ENCODE measurements around the gene KIAA0825. TPM values are rescaled to one million over a fixed set of nuclear protein-coding genes. Genes with fewer than 3 reads are reported as not detected.

Gene KIAA0825
- total RNA-seq, 1 experiment from 2014 or later: 1.8 TPM

DNA sequence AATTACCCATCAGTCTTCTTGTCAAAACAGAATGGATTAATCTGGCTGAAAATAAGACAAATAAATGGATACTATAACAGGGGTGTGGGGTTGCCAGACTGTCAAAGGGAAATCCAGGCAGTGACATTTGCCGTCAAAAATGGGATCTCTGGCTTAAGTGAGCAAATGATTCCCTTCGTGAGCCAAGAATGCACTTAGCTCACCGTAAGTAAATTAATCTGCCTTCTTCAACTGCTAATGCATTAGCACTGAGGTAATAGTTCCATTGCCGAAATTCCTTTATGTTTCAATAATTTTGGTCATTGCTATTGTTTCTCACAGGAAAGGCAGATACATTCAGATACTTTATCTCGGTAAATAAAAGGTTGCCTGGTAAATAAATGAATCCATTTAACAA is 377.8 kb downstream of the KIAA0825 start:
- DNase-seq (ENCODE audit: low read depth): no peak

- no peak for DNase-seq (ENCODE audit: low read depth)
These were observed 378.3 kb downstream of the KIAA0825 start for GRCh38 chr5:94240134-94240533.

- DNase-seq (ENCODE audit: low read depth): no peak
These were observed 379.1 kb downstream of the KIAA0825 start for GRCh38 chr5:94239266-94239665.

DNA sequence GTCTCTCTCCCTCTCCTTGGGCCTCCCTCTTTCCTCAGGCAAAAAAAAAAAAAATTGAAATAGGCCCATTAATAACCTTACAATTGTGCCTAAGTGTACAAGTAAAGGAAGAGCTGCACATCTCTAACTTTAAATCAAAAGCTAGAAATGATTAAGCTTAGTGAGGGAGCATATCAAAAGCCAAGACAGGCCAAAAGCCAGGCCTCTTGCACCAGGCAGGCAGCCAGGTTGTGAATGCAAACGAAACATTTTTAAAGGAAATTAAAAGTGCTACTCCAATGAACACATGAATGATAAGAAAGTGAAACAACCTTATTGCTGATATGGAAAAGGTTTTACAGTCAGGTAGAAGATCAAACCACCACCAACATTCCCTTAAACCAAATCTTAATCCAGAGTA is 383.4 kb downstream of the KIAA0825 start:
- no peak for DNase-seq (ENCODE audit: low read depth)

GRCh38 chr5:94228791-94229190 is 389.6 kb downstream of the KIAA0825 start:
- peak; percentile 36 for DNase-seq (ENCODE audit: low read depth)

DNA sequence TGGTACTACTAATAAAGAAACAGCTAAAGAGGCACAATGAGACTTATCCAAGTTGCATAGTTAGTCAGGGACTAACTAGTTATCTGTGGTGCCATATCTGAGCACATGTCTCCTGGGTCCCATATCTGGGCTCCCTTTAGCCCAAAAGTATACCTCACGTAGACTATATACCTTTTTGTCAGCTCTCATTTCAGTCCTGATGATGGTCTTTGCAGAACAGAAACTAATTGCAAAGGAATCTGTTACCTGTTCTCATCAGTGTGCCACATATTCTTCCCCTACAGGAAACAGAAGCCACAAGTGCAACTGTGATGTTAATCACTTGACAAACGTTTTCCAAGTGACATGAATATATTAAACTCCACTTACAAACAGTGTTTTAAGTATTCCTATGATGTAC is 395.2 kb downstream of the KIAA0825 start:
- no peak for DNase-seq (ENCODE audit: low read depth)

DNA sequence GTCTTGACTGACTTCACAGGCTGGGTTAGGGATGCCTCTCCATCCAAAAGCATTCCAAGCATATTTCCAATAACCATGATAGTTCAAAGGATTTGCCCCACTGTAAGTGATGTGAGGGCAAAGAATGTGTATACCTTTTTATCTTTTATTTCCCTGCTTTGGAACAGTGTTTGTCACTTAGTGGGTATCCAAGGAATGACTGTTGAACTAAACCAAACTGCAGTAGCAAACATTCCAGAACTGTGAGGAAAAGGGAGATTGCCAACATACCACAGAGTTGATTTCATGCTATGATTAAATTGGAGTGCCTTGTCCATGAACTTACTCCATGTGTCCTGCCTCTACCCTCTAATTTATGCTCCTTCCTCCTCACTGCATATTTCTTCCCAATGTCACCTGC is 400.0 kb downstream of the KIAA0825 start:
- DNase-seq (ENCODE audit: low read depth): peak; percentile 49

- DNase-seq (ENCODE audit: low read depth): no peak
These were observed 400.7 kb downstream of the KIAA0825 start for GRCh38 chr5:94217745-94218144.

DNA sequence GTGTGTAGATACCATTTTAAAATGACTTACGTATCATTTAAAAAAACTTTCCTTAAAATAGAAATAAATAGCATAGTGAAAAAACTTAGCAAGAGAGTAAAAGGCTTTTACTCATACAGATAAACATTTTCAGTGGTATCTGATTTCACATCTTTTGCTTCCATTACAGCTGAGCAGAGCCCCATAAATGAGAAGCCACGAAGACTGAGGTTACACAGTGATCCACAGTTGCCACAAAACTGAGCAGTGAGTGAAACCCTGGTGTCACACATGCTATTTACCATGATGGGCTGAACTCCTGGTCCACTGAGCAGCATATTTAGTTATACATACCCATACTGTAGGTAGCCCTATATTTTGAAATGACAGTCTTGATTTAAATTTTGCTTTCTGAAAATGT is 401.2 kb downstream of the KIAA0825 start:
- no peak for DNase-seq (ENCODE audit: low read depth)

GRCh38 chr5:94212476-94212875 is 405.9 kb downstream of the KIAA0825 start:
- DNase-seq (ENCODE audit: low read depth): no peak

- DNase-seq (ENCODE audit: low read depth): no peak
These were observed 408.5 kb downstream of the KIAA0825 start for GRCh38 chr5:94209774-94210355.

DNA sequence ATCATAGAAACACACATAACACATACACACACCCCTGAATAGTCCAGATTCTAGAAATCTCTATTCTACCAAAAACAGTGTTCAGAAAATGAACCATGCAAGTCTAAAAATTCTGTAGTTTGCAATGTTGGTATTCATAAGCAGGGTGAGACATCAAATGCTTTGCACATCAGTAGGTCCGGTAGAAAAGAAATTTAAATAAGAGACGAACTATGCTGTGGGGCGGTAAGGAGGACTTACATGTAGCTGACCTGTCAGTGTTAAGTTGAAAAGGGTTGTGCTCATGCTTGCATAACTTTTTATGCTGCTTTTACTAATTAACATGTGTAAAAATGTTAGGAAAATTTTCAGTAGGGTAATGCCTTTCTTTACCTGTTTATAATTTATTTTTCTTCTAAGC is 409.1 kb downstream of the KIAA0825 start:
- DNase-seq (ENCODE audit: low read depth): no peak

DNA sequence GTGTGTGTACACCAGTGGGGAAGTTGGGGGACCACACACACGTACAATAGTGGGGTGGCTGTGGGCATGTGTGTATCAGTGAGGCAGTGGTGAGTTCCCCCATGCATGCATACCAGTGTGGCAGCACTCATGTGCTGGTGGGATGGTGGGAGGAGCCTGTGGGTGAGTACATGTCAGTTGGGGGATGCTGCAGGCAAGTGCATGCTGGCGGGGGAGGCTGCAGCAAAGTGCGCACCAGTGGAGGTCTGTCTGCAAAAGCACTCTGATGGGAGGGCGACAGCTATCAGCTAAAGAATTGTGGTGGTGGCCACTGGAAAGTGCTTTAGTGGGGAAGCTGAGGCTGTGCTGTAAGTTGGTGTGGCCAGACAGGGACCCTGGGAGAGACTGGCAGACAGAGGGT is 418.8 kb downstream of the KIAA0825 start:
- no peak for DNase-seq (ENCODE audit: low read depth)

DNA sequence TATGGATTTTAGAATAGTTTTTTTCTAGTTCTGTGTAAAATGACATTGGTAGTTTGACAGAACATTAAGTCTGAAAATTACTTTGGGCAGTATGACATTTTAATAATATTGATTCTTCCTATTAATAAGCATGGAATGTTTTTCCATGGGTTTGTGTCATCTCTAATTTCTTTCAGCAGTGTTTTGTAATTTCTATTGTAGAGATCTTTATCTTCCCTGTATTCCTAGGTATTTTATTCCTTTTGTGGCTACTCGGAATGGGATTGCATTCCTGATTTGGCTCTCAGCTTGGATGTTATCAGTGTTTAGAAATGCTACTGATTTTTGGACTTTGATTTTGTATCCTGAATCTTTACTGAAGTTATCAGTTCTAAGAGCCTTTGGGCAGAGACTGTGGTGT is 420.4 kb downstream of the KIAA0825 start:
- no peak for DNase-seq (ENCODE audit: low read depth)

- no peak for DNase-seq (ENCODE audit: low read depth)
These were observed 421.5 kb downstream of the KIAA0825 start for GRCh38 chr5:94196953-94197352.

DNA sequence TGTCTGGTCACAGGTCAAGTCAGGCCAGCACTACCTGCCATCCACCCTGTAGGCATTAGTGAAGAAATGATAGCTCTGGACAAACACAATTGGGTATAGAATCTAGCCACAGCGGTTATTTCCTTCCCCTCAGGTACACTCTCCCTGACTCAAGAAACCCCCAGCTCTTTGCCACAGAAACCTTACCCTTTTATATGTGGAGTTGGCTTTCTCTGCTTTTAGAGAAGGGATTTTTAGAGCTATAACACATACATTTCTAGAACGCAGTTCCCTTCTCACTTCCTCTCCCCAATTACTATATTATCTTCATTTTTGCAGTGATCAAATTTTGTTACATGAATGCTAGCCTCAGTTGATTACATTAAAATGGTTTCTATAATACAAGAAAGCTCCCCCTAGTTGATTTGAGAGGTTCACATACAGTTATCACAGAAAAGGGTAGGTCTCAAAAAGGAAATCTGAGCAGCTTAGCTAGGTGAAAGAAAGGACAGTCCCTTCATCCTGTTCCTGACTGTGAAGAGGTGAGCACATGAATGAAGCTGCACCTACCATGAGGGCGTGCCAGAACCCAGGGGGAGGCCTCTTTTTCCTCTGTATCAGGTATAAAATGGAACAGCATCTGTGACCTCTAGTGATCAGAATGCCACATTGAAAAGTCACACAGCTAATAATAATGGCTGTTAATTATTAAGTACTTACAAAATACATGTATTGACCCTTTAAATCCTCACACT is 425.6 kb downstream of the KIAA0825 start:
- DNase-seq (ENCODE audit: low read depth): no peak

GRCh38 chr5:94191604-94192003 is 426.8 kb downstream of the KIAA0825 start:
- no peak for DNase-seq (ENCODE audit: low read depth)

GRCh38 chr5:94188725-94189124 is 429.7 kb downstream of the KIAA0825 start:
- DNase-seq (ENCODE audit: low read depth): no peak

GRCh38 chr5:94184870-94185269 is 433.5 kb downstream of the KIAA0825 start:
- no peak for DNase-seq (ENCODE audit: low read depth)

DNA sequence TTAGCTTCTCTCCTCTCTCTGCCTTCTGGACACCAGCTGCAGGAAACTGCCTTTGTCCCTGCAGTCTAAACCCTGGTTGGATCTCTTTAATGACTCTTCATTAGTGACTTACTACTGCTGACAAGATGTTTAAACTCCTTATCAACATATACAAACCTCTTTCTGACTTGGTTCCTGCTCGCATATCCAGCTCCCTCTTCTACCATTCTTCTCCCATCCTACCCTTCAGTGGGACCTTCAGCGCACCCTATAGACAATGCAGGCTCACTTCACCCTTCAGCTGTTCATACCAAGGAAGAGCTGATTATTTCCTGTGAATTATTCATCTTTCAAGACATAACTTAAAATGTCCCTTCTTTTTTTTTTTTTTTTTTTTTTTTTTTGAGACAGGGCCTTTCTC is 436.5 kb downstream of the KIAA0825 start:
- peak; percentile 17 for DNase-seq (ENCODE audit: low read depth)

- no peak for DNase-seq (ENCODE audit: low read depth)
These were observed 437.6 kb downstream of the KIAA0825 start for GRCh38 chr5:94180761-94181160.

DNA sequence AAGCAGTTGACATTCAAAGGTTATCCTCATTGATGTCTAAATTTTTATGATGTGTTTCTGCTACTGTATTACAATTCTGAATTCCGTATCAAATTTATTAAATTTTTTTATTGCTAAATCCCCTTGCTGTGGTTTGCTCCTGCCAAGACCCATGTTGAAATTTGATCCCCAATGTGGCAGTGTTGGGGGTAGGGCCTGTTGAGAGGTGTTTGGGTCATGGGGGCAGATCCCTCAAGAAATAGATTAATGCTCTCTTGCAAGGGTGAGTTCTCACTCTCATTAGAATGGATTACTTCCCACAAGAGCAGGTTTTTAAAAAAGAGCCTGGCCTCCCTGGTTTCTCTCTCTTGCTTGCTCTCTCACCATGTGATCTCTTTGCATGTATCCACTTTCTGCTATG is 442.5 kb downstream of the KIAA0825 start:
- DNase-seq (ENCODE audit: low read depth): no peak

GRCh38 chr5:94174748-94175411 is 443.5 kb downstream of the KIAA0825 start:
- DNase-seq (ENCODE audit: low read depth): peak; percentile 40
